ENCODE results near the gene FIGNL2. TPM values are rescaled to one million over a fixed set of nuclear protein-coding genes. Genes with fewer than 3 reads are reported as not detected.

Gene FIGNL2
- total and polyA plus RNA-seq, 2 of the 13 experiments (the other 11 are each of a cell fraction or from before 2014, with no cell fraction given) = 0.82 to 1.00 TPM

DNA sequence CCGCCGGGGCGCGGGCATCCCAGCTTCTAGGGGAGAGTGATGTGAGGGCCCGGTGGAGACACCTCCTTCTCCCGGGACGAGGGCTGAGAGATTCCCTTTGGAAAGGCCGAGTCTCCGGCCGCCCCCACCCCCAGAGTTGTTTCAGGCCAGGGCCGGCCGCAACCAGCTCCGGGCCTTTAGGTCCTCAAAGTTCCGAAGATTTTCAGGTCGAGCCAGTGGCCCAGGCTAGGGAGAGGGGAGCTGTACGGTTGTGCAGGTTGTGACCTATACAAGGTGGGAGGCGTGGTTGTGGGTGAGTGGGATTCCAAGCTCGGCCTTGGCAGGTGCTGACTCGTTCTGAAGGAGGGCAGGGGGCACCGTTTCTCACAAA lies 21.0 kb upstream of the FIGNL2 start (continued):
- TF ChIP-seq, protein P1, sequence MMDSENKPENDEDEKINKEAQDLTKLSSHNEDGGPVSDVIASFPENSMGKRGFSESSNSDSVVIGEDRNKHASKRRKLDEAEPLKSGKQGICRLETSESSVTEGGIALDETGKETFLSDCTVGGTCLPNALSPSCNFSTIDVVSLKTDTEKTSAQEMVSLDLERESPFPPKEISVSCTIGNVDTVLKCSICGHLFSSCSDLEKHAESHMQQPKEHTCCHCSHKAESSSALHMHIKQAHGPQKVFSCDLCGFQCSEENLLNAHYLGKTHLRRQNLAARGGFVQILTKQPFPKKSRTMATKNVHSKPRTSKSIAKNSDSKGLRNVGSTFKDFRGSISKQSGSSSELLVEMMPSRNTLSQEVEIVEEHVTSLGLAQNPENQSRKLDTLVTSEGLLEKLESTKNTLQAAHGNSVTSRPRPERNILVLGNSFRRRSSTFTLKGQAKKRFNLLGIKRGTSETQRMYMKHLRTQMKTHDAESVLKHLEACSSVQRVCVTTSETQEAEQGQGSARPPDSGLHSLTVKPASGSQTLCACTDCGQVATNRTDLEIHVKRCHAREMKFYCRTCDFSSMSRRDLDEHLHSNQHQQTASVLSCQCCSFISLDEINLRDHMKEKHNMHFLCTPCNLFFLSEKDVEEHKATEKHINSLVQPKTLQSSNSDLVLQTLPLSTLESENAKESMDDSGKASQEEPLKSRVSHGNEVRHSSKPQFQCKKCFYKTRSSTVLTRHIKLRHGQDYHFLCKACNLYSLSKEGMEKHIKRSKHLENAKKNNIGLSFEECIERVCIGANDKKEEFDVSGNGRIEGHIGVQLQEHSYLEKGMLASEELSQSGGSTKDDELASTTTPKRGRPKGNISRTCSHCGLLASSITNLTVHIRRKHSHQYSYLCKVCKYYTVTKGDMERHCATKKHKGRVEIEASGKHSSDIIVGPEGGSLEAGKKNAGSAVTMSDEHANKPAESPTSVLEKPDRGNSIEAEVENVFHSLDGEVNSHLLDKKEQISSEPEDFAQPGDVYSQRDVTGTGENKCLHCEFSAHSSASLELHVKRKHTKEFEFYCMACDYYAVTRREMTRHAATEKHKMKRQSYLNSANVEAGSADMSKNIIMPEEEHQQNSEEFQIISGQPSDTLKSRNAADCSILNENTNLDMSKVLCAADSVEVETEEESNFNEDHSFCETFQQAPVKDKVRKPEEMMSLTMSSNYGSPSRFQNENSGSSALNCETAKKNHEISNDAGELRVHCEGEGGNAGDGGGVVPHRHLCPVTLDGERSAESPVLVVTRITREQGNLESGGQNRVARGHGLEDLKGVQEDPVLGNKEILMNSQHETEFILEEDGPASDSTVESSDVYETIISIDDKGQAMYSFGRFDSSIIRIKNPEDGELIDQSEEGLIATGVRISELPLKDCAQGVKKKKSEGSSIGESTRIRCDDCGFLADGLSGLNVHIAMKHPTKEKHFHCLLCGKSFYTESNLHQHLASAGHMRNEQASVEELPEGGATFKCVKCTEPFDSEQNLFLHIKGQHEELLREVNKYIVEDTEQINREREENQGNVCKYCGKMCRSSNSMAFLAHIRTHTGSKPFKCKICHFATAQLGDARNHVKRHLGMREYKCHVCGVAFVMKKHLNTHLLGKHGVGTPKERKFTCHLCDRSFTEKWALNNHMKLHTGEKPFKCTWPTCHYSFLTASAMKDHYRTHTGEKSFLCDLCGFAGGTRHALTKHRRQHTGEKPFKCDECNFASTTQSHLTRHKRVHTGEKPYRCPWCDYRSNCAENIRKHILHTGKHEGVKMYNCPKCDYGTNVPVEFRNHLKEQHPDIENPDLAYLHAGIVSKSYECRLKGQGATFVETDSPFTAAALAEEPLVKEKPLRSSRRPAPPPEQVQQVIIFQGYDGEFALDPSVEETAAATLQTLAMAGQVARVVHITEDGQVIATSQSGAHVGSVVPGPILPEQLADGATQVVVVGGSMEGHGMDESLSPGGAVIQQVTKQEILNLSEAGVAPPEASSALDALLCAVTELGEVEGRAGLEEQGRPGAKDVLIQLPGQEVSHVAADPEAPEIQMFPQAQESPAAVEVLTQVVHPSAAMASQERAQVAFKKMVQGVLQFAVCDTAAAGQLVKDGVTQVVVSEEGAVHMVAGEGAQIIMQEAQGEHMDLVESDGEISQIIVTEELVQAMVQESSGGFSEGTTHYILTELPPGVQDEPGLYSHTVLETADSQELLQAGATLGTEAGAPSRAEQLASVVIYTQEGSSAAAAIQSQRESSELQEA (CRISPR knock-in tag; IDR thresholded peaks at IDR 0.05; ENCODE audit: not compliant biosample characterization) = no peak
- TF ChIP-seq ZNF260 (CRISPR knock-in tag; IDR thresholded peaks at IDR 0.05; ENCODE audit: borderline replicate concordance, low read depth) (no peak), PHF5A (CRISPR knock-in tag; IDR thresholded peaks at IDR 0.05; ENCODE audit: low read depth, unreplicated experiment) (no peak), NRL (CRISPR knock-in tag; IDR thresholded peaks at IDR 0.05; ENCODE audit: borderline replicate concordance) (no peak), MIER2 (CRISPR knock-in tag; IDR thresholded peaks at IDR 0.05) (no peak), ZNF841 (CRISPR knock-in tag; IDR thresholded peaks at IDR 0.05; ENCODE audit: borderline replicate concordance) (no peak), ZNF564 (CRISPR knock-in tag; IDR thresholded peaks at IDR 0.05) (no peak)
- TF ChIP-seq, protein P2, sequence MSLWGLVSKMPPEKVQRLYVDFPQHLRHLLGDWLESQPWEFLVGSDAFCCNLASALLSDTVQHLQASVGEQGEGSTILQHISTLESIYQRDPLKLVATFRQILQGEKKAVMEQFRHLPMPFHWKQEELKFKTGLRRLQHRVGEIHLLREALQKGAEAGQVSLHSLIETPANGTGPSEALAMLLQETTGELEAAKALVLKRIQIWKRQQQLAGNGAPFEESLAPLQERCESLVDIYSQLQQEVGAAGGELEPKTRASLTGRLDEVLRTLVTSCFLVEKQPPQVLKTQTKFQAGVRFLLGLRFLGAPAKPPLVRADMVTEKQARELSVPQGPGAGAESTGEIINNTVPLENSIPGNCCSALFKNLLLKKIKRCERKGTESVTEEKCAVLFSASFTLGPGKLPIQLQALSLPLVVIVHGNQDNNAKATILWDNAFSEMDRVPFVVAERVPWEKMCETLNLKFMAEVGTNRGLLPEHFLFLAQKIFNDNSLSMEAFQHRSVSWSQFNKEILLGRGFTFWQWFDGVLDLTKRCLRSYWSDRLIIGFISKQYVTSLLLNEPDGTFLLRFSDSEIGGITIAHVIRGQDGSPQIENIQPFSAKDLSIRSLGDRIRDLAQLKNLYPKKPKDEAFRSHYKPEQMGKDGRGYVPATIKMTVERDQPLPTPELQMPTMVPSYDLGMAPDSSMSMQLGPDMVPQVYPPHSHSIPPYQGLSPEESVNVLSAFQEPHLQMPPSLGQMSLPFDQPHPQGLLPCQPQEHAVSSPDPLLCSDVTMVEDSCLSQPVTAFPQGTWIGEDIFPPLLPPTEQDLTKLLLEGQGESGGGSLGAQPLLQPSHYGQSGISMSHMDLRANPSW (CRISPR knock-in tag; IDR thresholded peaks at IDR 0.05; ENCODE audit: borderline replicate concordance) = no peak
- TF ChIP-seq, protein P3, sequence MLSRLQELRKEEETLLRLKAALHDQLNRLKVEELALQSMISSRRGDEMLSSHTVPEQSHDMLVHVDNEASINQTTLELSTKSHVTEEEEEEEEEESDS (CRISPR knock-in tag; IDR thresholded peaks at IDR 0.05; ENCODE audit: borderline replicate concordance) = no peak

Data from HepG2 (cell line).